ENCODE results near the gene RAI1.

GRCh38 chr17:17796787-17797061 lies 115.5 kb downstream of the RAI1 start:
- TF ChIP-seq CHD2 (IDR thresholded peaks at IDR 0.05; ENCODE audit: low read length, partially characterized antibody) (no peak), CTCF (IDR thresholded peaks at IDR 0.05) (no peak), CBX8 (IDR thresholded peaks at IDR 0.05) (no peak), POLR2A (IDR thresholded peaks at IDR 0.05; ENCODE audit: low read length) (no peak), REST (IDR thresholded peaks at IDR 0.05) (no peak), CEBPB (IDR thresholded peaks at IDR 0.05) (no peak), FOXS1 (CRISPR knock-in tag; IDR thresholded peaks at IDR 0.05) (no peak), RNF2 (IDR thresholded peaks at IDR 0.05; ENCODE audit: borderline replicate concordance, low read depth) (no peak), BCL3 (IDR thresholded peaks at IDR 0.05) (no peak), HOXA7 (CRISPR knock-in tag; IDR thresholded peaks at IDR 0.05) (no peak), JUN (IDR thresholded peaks at IDR 0.05) (no peak), RFX5 (IDR thresholded peaks at IDR 0.05) (no peak), SMC3 (IDR thresholded peaks at IDR 0.05) (no peak)

Measured in A549 (cell line).